Cardiac septum (tissue), 1 donor: ENCODE results near the gene MAP3K1. TPM values are rescaled to one million over a fixed set of nuclear protein-coding genes. Genes with fewer than 3 reads are reported as not detected.

Source experiments
- DNase-seq: peaks from one replicate; pipeline ENCODE4 v3.0.0-alpha.2; 2020; ENCODE audit warnings: low spot score
- intact Hi-C: fragments of 100-400 bp; cut with DNase I; formaldehyde crosslinking; loops from one replicate; pipeline ENCODE4 v1.14.0; 2022
- total RNA-seq: library from RNA; stranded (reverse); fragmentation: NEBNext Ultra II Directional; extraction: Animal tissue kit (Norgen Biotek cat#: 25700); gene quantifications from one replicate; pipeline ENCODE4 v1.2.1, GENCODE V29; 2021
- donor health status: DM: no; HTN: no; CAD: no.

The MAP3K1 gene
- total RNA-seq, 1 donor from 2014 or later = 6.8 TPM

DNA sequence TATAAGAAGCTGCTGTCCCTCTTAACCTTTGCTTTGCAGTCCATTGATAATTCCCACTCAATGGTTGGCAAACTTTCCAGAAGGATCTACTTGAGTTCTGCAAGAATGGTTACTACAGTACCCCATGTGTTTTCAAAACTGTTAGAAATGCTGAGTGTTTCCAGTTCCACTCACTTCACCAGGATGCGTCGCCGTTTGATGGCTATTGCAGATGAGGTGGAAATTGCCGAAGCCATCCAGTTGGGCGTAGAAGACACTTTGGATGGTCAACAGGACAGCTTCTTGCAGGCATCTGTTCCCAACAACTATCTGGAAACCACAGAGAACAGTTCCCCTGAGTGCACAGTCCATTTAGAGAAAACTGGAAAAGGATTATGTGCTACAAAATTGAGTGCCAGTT, 66.2 kb downstream of the MAP3K1 start:
- DNase-seq = no peak
- intact Hi-C loops = no loop called here

DNA sequence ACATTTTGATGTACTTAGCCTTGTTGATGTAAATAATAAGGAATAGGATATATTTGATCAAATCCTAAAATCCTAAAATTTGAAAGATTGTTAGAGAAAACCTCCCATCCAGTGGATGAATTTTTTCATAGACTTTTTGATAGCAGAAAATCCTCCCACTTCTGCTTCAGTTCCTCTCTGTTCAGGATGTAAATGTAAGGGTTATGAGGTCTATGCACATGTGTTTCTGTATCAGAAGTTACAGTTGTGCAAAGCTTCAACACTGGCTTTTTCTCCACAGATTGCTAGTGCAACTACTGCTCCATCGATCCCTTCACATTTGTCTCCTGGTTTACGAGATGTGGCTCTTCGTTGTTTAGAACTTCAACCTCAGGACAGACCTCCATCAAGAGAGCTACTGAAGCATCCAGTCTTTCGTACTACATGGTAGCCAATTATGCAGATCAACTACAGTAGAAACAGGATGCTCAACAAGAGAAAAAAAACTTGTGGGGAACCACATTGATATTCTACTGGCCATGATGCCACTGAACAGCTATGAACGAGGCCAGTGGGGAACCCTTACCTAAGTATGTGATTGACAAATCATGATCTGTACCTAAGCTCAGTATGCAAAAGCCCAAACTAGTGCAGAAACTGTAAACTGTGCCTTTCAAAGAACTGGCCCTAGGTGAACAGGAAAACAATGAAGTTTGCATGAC, 78.1 kb downstream of the MAP3K1 start:
- intact Hi-C loops = no loop called here

DNA sequence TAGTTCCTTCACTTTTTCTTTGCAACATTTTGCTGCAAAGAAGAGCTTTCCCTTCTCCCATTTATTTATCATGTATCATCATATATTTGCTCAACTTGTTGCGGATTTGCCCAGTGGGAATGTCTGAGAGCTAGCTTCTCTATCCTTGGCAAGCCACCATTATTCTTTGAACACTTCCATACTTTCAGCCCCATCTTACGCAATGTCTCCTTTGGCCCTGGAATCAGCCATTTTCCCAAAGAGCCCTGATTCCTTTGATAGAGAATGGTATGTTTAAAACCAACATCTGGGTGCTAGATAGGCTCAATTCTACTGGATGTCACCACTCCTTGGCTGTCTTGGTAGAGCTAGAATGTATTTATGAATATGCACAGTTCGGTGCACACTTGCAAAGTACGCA, 81.4 kb downstream of the MAP3K1 start:
- intact Hi-C loops = no loop called here
- no peak for DNase-seq

More for the DNA sequence above, 78.1 kb downstream of the MAP3K1 start:
- DNase-seq = no peak

DNA sequence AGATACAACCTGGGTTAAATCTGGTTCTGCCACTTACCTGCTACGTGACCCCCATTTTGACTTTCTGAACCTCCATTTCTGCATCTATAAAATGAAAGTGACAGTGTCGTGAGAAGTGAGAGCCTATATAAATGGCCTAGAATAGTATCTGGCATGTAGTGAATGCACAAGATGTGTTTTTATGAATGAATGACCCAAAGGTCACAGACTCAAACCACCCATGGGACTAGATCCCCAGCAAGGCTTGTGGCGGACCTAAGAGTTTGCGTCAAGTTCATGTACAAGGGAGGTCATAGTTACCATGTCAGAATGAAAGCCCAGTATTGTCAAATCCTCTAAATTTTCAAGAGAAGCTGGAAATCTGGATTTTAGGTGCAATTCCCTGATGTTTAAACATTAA, 82.9 kb downstream of the MAP3K1 start:
- no peak for DNase-seq
- intact Hi-C loops = no loop called here

DNA sequence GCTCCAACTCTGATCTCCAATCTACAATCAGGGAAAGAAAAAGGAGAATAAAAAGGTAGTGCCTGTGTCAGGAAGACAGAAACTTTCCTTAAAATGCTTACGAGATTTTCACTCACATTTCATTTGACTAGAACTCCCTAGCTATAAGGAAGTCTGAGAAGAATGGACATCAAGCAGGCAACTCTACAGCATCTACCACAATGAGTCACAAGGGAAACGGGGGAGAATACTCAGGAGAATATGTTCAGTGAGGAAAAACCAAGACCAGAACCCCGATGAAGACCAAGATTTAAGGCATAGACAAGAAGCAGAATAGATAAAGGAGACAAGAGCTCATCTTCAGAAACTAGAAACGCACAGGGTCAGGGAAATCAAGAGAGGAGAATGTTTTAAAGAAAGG, 85.0 kb downstream of the MAP3K1 start:
- intact Hi-C loops = loop anchor here (2.0 to 10.0 kb wide), 2 partner anchors 320 to 1564 kb away; partner anchors contain the start of gene PLK2

DNA sequence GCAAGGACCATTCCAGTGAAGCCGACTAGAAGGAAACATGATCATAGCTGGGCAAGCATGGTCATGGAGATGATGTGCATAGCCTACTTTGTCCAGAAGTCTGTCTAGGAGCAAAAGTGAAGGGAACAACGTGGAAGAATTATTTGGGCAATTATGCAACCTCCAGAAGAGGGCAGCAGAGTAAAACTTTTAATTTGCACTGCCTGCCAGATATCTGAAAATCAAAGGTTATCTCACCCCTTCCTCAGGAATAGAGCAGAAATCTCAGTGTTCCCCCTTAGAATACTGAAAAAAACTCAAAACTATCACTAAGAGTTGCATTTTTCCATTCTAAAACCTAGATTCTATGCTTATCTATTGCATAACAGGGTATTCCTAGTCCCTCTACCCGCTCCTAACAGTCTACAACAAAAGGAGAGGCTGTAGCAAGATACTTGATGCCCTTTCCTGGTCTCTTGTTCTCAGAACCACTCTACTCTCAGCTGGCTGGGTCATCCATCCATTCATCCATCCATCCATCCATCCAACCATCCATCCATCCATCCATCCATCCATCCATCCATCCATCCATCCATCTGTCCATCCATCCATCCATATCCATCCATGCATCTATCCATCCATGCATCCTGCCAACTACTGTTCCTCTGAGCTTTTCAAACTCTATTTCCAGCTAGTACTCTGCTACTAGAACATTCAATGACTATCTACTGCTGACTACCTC, 85.7 kb downstream of the MAP3K1 start:
- intact Hi-C loops = loop anchor here (1.0 to 10.0 kb wide), 3 partner anchors 237 to 1564 kb away; partner anchors contain the start of gene PLK2
- no peak for DNase-seq

More for the DNA sequence above, 85.0 kb downstream of the MAP3K1 start:
- no peak for DNase-seq

DNA sequence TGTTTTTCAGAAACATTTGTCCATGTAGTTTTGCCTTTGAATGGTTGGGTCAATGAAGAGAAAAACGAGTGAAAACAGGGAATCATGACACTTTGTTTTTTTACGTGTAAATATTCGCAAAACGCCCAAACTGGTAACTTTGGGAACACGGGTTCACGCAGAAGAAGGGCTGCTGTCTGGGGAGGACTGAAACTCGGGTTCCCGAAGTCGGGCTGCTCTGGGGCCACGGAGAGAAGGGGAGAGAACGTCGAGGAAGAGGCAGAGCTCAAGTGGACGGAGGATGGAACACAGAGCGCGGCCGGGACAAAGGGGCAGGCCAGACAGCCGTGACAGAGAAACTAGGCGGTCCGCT, 93.6 kb downstream of the MAP3K1 start:
- DNase-seq = no peak
- intact Hi-C loops = loop anchor here (1.0 to 10.0 kb wide), 3 partner anchors 42 to 1556 kb away; partner anchors contain the start of genes GPBP1 and PLK2

DNA sequence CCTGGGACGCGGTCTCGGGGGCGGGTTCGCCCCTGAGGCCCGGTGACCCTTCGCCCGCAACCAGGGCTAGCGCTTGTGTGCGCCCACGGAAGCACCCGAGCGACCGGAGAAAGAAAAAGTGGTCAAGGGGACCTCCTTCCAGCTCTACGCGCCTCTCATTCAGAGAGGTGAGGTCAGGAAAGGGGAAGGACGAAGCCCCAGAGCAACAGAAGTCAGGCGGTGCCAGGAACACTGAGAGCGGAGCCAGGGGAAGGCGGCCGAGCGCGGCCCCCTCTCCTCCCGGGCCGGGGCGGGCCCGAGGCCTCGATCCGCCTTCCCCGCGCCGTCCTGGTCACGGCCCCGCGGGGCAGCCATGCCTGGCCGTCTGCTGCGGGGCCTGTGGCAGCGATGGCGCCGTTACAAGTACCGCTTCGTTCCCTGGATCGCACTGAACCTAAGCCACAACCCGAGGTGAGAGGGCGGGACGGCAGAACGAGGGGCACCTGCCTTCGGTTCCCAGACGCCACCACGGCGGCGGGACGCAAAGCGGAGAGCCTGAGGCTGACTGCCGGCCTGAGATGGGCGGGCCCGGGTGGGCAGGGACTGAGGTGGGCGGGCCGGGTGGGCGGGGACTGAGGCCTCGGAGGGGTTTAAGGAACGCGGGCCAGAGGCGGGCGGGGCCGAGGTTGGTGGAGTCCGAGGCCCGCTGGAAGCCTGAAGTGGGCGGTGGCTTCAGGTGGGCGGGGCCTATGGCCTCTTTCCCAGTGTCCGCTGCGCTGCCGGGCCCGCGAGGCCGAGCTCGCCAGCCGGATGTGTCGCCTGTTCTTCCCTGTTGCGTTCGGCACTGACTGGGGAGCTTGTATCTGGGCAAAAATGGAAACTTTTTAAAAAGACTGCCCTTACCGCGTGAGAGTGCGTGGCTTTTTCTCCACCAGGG, 94.2 kb downstream of the MAP3K1 start, which contains the start of gene SETD9:
Gene SETD9, plus strand, starts transcription at position 303 of the 916 bp plus-strand sequence. Its CDS starts 50 bp downstream, at position 353.
- peak; percentile 99 for DNase-seq
- intact Hi-C loops = loop anchor here (1.0 to 10.0 kb wide), 3 partner anchors 42 to 1555 kb away; partner anchors contain the start of genes GPBP1 and PLK2

DNA sequence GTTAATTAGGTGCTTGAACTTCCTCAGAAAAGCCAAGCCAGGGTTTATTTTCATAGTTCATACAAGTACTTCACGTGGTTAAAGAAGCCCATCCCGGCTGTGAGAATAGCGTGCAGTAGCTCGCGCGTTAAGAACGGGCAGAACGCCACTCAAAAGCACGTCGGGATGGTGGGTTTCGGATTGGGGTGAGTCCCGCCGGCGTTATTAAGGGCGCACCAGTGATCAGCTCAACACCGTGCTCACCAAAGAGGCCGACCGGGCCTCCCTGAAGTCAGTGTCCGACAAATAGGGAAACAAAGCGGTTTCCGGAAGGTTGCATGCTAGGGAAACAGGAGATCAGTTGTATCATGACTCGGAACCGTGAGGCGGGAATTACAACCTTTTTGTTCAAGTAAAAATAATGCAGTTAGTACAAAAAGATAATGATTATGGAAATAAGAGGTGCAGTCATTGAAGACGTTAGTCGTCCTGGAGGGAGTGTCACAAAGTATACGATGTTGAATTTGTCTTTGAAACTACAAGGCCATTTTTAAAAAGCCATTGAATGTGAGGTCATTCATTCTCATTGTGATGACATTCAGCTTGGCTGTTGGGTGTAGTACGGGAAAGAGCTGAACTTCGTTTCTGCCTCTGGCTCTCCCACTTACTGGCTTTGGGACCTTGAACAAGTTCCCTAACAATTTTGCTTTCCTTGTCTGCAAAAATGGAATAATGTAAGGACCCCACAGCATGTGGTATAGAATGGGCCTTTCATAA, 95.0 kb downstream of the MAP3K1 start:
- peak; percentile 76 for DNase-seq
- intact Hi-C loops = no loop called here

DNA sequence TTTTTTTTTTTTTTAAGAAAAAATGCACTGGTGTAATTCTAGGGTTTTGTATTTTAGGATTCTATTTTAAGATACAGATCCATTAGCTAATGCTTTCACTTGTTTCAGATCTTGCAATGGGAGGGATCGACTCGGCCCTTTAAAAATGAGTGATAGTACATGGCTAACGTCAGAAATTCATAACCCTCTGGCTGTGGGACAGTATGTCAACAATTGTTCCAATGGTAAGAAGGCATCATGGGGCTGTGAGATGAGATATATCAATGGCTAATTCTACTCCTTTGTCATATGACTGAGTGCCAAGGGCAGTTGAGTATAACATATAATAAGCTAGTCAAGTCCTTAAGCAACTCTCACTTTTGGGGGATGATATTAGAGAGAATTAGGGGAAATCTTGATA, 98.4 kb downstream of the MAP3K1 start:
- DNase-seq = no peak
- intact Hi-C loops = no loop called here

DNA sequence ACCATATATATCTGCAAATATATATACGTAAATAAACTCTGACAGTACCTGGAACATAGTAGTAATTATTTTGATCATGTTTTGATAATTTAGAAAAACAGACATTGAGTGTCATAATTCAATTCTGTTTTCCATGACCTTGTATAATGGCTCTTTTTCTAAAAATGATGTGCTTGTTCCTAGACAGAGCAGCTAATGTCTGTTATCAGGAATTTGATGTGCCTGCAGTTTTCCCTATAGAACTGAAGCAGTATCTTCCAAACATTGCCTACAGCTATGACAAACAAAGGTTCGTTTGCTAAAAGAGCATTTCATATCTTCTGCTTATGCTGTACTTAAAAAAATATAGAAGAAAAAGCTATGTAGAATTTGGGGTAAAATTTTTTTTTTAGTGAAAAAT, 99.3 kb downstream of the MAP3K1 start:
- intact Hi-C loops = no loop called here
- DNase-seq = no peak

DNA sequence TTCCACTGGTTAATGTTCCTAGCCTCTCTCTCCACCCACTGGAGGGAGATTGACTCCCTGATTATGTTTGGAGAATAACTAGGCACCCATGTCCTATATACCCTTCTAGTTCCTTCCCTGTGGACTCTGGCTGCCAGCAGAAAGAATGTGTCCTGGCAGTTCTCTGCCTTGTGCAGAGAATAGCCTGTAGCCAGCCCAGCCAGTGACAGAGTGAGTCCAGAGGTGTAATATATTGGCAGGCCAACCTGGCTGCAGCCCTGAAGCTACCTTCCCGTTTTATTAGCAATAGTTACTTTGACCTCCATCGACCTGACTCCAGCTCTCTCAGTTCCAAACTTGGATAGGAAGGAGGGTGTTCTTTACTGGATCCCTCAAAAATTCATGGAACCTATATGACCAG, 102.2 kb downstream of the MAP3K1 start:
- intact Hi-C loops = no loop called here
- DNase-seq = peak; percentile 80

DNA sequence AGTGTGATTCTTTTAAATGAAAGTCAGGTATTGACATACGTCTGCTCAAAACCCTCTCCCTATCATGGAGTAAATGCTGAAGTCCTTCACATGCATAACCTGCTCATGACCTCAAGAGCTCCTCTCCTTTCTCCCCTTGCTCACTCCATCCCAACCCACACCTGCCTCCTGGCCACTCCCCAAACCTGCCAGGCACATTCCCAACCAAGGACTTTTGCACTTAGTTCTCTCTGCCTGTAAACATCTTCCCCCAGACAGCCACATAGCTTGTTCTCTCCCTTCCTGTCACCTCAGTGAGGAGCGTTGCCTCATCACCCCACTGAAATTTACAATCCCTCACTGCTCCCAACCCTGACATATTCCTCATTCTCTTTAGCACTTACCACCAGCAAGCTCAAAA, 102.7 kb downstream of the MAP3K1 start:
- DNase-seq = no peak
- intact Hi-C loops = no loop called here

DNA sequence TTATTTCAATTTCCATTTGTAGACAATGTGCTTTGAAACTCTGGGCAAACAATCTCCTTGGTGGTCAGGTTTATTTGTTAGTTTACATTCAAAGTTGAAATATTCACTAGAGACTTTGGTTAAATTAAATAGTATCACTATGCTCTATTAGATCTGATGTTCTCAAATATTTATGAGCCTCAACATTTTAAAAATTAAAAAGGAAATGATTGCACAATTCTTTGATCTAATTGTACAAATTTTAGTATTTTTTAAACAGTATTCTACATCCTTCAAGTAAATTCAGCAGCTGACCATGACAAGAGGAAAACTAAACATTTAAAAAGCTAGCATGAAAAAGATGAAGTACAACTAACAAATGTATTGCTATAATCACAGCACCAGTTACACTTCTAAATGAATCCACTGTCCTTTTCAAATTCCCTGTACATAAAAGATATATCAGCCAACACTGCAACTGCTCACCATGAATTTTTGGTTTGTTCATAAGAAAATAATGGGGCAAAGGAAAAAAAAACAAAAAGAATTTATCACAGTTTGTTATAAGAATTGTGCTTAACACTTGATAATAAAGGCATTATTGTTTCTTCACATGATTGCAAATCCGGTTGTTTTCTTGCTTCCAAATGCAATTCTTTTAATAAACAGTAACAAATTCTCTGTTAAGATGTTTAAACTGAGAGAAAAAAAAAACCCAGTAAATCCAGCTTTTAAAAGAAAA, 104.8 kb downstream of the MAP3K1 start:
- no peak for DNase-seq
- intact Hi-C loops = no loop called here

DNA sequence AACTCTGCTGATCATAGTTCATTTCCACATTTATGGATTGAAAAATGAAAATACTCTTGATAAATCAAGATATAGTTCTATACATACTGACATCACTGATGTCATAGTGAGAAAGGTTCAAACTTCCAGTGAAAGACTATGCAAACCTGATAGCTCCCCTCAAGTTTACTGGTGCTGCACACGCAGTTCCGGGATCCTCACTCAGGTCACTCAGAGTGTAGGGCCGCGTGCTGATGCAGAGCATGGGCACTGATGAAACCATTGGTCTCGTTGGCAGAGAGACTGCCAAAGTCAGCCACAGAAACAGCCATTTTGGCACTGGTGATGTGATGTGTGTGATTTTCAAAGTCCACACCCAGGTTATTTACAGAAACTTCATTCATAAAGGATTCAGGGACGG, 107.6 kb downstream of the MAP3K1 start:
- no peak for DNase-seq
- intact Hi-C loops = no loop called here

DNA sequence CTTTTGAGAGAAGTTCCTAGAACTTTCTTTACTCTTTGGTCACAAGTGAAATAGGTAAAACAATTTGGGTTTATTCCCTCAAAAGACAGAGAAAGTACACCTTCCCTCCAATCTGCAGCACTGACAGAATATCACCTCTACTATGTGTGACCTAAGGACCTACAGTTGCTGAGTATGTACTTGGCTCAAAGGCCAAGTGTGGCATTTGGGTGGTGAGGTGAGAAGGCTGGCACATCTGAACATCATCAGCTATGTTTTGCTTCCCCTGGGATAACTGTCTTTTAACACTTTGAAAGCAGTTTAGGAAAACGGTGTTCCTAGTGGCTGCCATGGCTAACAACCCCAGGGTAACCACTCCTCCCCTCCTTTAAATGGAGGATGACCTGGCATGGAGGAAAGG, 119.0 kb downstream of the MAP3K1 start:
- intact Hi-C loops = no loop called here
- DNase-seq = no peak

DNA sequence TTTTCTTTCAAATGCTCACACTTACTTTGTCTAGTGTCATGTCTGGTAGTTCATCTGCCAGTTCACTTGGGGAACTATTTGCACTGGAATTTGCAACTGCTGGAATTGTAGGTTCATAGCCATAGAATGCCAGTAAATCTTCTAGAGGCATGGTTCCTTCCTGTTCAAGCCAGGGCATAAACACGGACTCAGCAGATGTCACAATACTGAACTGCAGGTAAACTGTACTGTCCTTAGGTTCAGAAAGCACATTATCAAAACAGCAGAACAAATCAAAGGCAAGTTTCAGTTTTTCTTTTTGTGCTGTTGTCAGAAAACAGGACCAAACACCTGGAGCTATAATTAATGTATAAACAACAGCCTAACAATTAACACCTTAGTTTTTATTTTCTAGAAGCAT, 123.5 kb downstream of the MAP3K1 start:
- intact Hi-C loops = no loop called here
- no peak for DNase-seq

DNA sequence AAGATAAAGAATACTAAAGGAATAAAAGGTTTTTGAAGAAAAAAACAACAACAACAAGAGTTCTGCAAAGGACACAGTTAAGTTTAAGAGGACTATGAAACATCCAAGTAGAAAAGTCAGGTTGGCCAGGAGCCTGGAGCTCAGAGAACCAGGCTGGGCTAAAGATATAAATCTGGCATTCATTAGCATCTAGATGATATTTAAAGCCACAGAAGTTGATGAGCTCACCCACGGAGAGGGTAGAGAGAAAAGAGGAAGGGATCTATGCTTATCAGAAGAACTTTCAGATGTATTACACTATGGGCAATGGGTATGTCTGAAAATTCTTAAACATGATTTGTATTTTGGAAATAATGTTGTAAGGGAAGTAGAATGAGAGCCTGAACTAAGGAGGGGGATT, 126.6 kb downstream of the MAP3K1 start:
- DNase-seq = no peak
- intact Hi-C loops = no loop called here
